Breast epithelium (tissue), 3 donors: Measurements from ENCODE around the gene E2F2.

Experiments
- CTCF ChIP-seq, 3 donors: fragments of 450-650 bp; IDR thresholded peaks; one replicate each; pipeline ENCODE4 v1.5.1; 2016 to 2017; ENCODE audit warnings: antibody characterized with exemption in 3 of 3, mild to moderate bottlenecking in 3 of 3, moderate library complexity in 3 of 3
- POLR2A ChIP-seq: fragments of 450-650 bp; IDR thresholded peaks from one replicate; pipeline ENCODE4 v1.6.1; 2016; ENCODE audit warnings: antibody characterized with exemption, mild to moderate bottlenecking, moderate library complexity
- POLR2AphosphoS5 ChIP-seq, 3 donors: sonication (generic); formaldehyde crosslinking; IDR thresholded peaks; one replicate each; pipeline ENCODE4 v1.6.1; 2017; ENCODE audit warnings: antibody characterized with exemption in 3 of 3

GRCh38 chr1:23577056-23578004 lies 46.3 kb upstream of the E2F2 start:
- TF ChIP-seq POLR2A, result no peak
- TF ChIP-seq CTCF (IDR thresholded peaks at IDR 0.05), result no peak
- no peak for TF ChIP-seq POLR2AphosphoS5 (IDR thresholded peaks at IDR 0.05)
